Measurements from ENCODE around the gene ACOT11. TPM values are rescaled to one million over a fixed set of nuclear protein-coding genes. Genes with fewer than 3 reads are reported as not detected.
A peak's percentile ranks its signal among the peaks of the same experiment; 100 is the strongest.

ACOT11 gene
- total RNA-seq, 1 experiment from 2014 or later, result 4.3 TPM

GRCh38 chr1:54600947-54601721, 53.1 kb downstream of the ACOT11 start:
- no peaks in the 10 kb centered on the region for H3K9me3 ChIP-seq (replicated peaks)
- DNase-seq, result no peak
- no peak overlapping the region for H3K27ac ChIP-seq
- no peaks in the 10 kb centered on the region for H3K36me3 ChIP-seq
- H3K27me3 ChIP-seq, result no peaks in the 10 kb centered on the region
- peaks cover 4% of the 10 kb centered on the region; the same call in 1 of the 2 replicates for H3K4me1 ChIP-seq
- no peak overlapping the region for H3K4me3 ChIP-seq

GRCh38 chr1:54601730-54602129, 53.7 kb downstream of the ACOT11 start:
- no peak for DNase-seq
- H3K4me3 ChIP-seq, result no peak overlapping the region
- H3K27me3 ChIP-seq, result no peaks in the 10 kb centered on the region
- H3K9me3 ChIP-seq (replicated peaks), result no peaks in the 10 kb centered on the region
- H3K4me1 ChIP-seq, result peaks cover 4% of the 10 kb centered on the region; the same call in 1 of the 2 replicates
- H3K27ac ChIP-seq, result no peak overlapping the region
- no peaks in the 10 kb centered on the region for H3K36me3 ChIP-seq

DNA sequence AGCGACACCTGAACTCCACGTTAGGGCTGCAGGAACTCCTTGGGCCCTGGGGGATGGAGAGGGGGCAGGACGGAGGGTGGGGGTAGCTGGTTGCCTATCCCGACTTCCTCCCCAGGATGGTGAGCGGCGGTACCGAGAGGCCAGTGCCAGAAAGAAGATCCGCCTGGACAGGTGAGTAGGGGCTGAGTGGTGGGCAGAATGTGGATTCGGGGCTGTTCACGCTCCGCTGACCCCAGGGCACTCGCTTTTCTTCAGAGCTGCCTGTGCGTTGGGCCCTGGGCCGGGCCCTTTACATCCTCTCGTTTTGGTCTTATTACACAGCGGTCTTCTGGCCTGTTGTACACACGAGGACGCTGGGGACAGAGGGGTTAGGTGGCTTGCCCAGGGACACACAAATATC, 54.5 kb downstream of the ACOT11 start:
- Histone ChIP-seq H3K4me1 (peaks cover 4% of the 10 kb centered on the region; the same call in 1 of the 2 replicates), H3K36me3 (no peaks in the 10 kb centered on the region), H3K4me3 (no peak overlapping the region), H3K27ac (no peak overlapping the region), H3K9me3 (replicated peaks) (no peaks in the 10 kb centered on the region), H3K27me3 (no peaks in the 10 kb centered on the region)
- no peak for DNase-seq

- H3K27ac ChIP-seq, result no peak overlapping the region
- peaks cover 4% of the 10 kb centered on the region; the same call in 1 of the 2 replicates for H3K4me1 ChIP-seq
- no peaks in the 10 kb centered on the region for H3K9me3 ChIP-seq (replicated peaks)
- no peaks in the 10 kb centered on the region for H3K36me3 ChIP-seq
- no peaks in the 10 kb centered on the region for H3K27me3 ChIP-seq
- DNase-seq, result no peak
- no peak overlapping the region for H3K4me3 ChIP-seq
These were observed 55.2 kb downstream of the ACOT11 start for GRCh38 chr1:54603241-54603640.

DNA sequence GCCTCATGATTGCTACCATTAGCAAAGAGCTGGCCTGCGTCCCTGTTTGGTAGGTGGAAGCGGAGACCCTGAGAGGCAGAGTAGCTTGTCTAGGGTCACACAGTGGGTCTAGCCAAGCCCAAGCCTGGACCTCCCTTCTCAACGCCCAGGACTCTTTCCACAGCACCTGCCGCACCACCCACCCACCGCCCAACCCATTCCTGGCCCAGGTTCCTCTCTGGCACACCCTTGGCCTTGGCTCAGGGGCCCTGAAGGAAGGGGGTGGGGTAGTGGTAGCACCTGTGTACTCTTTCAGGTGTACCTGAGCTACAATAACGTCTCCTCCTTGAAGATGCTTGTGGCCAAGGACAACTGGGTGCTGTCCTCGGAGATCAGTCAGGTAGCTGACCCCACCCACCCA, 56.0 kb downstream of the ACOT11 start:
- no peaks in the 10 kb centered on the region for H3K27me3 ChIP-seq
- DNase-seq, result no peak
- H3K27ac ChIP-seq, result no peak overlapping the region
- peaks cover 4% of the 10 kb centered on the region; the same call in 1 of the 2 replicates for H3K4me1 ChIP-seq
- no peaks in the 10 kb centered on the region for H3K9me3 ChIP-seq (replicated peaks)
- H3K36me3 ChIP-seq, result no peaks in the 10 kb centered on the region
- no peak overlapping the region for H3K4me3 ChIP-seq

GRCh38 chr1:54604572-54605370, 56.7 kb downstream of the ACOT11 start:
- no peaks in the 10 kb centered on the region for H3K9me3 ChIP-seq (replicated peaks)
- DNase-seq, result peak; percentile 38 to 51

GRCh38 chr1:54606096-54606989, 58.3 kb downstream of the ACOT11 start:
- peaks cover 4% of the 10 kb centered on the region; the same call in 1 of the 2 replicates for H3K4me1 ChIP-seq
- H3K27me3 ChIP-seq, result no peaks in the 10 kb centered on the region
- DNase-seq, result no peak
- no peaks in the 10 kb centered on the region for H3K9me3 ChIP-seq (replicated peaks)
- no peak overlapping the region for H3K4me3 ChIP-seq
- no peaks in the 10 kb centered on the region for H3K36me3 ChIP-seq
- no peak overlapping the region for H3K27ac ChIP-seq

More at GRCh38 chr1:54604572-54605370, 56.7 kb downstream of the ACOT11 start:
- Histone ChIP-seq H3K36me3 (no peaks in the 10 kb centered on the region), H3K27me3 (no peaks in the 10 kb centered on the region), H3K27ac (no peak overlapping the region), H3K4me3 (no peak overlapping the region), H3K4me1 (peaks cover 4% of the 10 kb centered on the region; the same call in 1 of the 2 replicates)

GRCh38 chr1:54606990-54607325, 58.9 kb downstream of the ACOT11 start:
- Histone ChIP-seq H3K9me3 (replicated peaks) (no peaks in the 10 kb centered on the region), H3K36me3 (no peaks in the 10 kb centered on the region), H3K4me3 (no peak overlapping the region), H3K27me3 (no peaks in the 10 kb centered on the region), H3K27ac (no peak overlapping the region), H3K4me1 (peaks cover 4% of the 10 kb centered on the region; the same call in 1 of the 2 replicates)
- no peak for DNase-seq

- no peak for DNase-seq
- H3K27me3 ChIP-seq, result no peaks in the 10 kb centered on the region
- no peak overlapping the region for H3K27ac ChIP-seq
- no peaks in the 10 kb centered on the region for H3K9me3 ChIP-seq (replicated peaks)
- H3K4me1 ChIP-seq, result peaks cover 4% of the 10 kb centered on the region; the same call in 1 of the 2 replicates
- H3K4me3 ChIP-seq, result no peak overlapping the region
- H3K36me3 ChIP-seq, result no peaks in the 10 kb centered on the region
These were observed 60.0 kb downstream of the ACOT11 start for GRCh38 chr1:54607821-54608565.

GRCh38 chr1:54608566-54609230, 60.7 kb downstream of the ACOT11 start:
- Histone ChIP-seq H3K4me3 (no peak overlapping the region), H3K27ac (no peak overlapping the region), H3K9me3 (replicated peaks) (no peaks in the 10 kb centered on the region), H3K36me3 (no peaks in the 10 kb centered on the region), H3K4me1 (peaks cover 4% of the 10 kb centered on the region; the same call in 1 of the 2 replicates), H3K27me3 (no peaks in the 10 kb centered on the region)
- DNase-seq, result no peak

GRCh38 chr1:54609301-54609921, 61.4 kb downstream of the ACOT11 start:
- H3K4me3 ChIP-seq, result no peak overlapping the region
- no peaks in the 10 kb centered on the region for H3K36me3 ChIP-seq
- H3K9me3 ChIP-seq (replicated peaks), result no peaks in the 10 kb centered on the region
- H3K27ac ChIP-seq, result no peak overlapping the region
- H3K27me3 ChIP-seq, result no peaks in the 10 kb centered on the region
- peaks cover 2% of the 10 kb centered on the region; the same call in 1 of the 2 replicates for H3K4me1 ChIP-seq
- no peak for DNase-seq

- H3K36me3 ChIP-seq, result no peaks in the 10 kb centered on the region
- no peak for DNase-seq
These were observed 62.0 kb downstream of the ACOT11 start for GRCh38 chr1:54610048-54610447.

More at GRCh38 chr1:54610048-54610447, 62.0 kb downstream of the ACOT11 start:
- Histone ChIP-seq H3K9me3 (replicated peaks) (no peaks in the 10 kb centered on the region), H3K4me3 (no peak overlapping the region), H3K4me1 (no peaks in the 10 kb centered on the region; the same call in 1 of the 2 replicates), H3K27me3 (no peaks in the 10 kb centered on the region), H3K27ac (no peak overlapping the region)
